Mesenchymal stem cell (in vitro differentiated cells and primary cell): ENCODE results near the gene TPTE2.
"Not testable (repeated sequence)": the region's sequence is repeated elsewhere in the genome, so short reads cannot be mapped to it uniquely, and the experiment has no call there.

Experiments
- DNase-seq: peaks from one replicate; pipeline ENCODE4 v3.0.0-alpha.2; 2013
- H2AFZ ChIP-seq: one replicate; pipeline ENCODE4 v1.6.1; 2013; ENCODE audit warnings: low read depth, mild to moderate bottlenecking, control low read depth, inconsistent platforms, low read length, moderate library complexity
- H2AK5ac ChIP-seq: 2 replicates; pipeline ENCODE4 v1.6.1; 2013; ENCODE audit warnings: low read length, moderate library complexity, mild to moderate bottlenecking, inconsistent platforms; ENCODE audit not compliant: severe bottlenecking
- H2BK120ac ChIP-seq: one replicate; pipeline ENCODE4 v1.6.1; 2013; ENCODE audit warnings: low read depth, mild to moderate bottlenecking, inconsistent platforms, low read length, moderate library complexity
- H2BK12ac ChIP-seq, 2 experiments: one replicate each; pipeline ENCODE4 v1.6.1; 2013; ENCODE audit warnings: inconsistent platforms in 2 of 2, low read length in 2 of 2, mild to moderate bottlenecking in 2 of 2, moderate library complexity in 2 of 2, control low read depth in 1 of 2
- H2BK15ac ChIP-seq: one replicate; pipeline ENCODE4 v1.6.1; 2013; ENCODE audit warnings: mild to moderate bottlenecking, low read depth, inconsistent platforms; ENCODE audit not compliant: poor library complexity, severe bottlenecking
- H2BK5ac ChIP-seq: 2 replicates; pipeline ENCODE4 v1.6.1; 2013; ENCODE audit warnings: low read depth, mild to moderate bottlenecking, low read length, control low read depth, inconsistent platforms; ENCODE audit not compliant: poor library complexity, severe bottlenecking
- H3K14ac ChIP-seq, 2 experiments: one replicate each; pipeline ENCODE4 v1.6.1; 2013; ENCODE audit warnings: inconsistent platforms in 2 of 2, low read length in 2 of 2, control low read depth in 1 of 2, mild to moderate bottlenecking in 1 of 2, moderate library complexity in 1 of 2
- H3K18ac ChIP-seq, 2 experiments: one replicate each; pipeline ENCODE4 v1.6.1; 2013; ENCODE audit warnings: inconsistent platforms in 2 of 2, low read length in 2 of 2, control low read depth in 1 of 2, low read depth in 1 of 2, mild to moderate bottlenecking in 1 of 2
- H3K23ac ChIP-seq, 2 experiments: one replicate each; pipeline ENCODE4 v1.6.1; 2013; ENCODE audit warnings: inconsistent platforms in 2 of 2, low read length in 2 of 2, mild to moderate bottlenecking in 2 of 2, moderate library complexity in 2 of 2, control low read depth in 1 of 2
- H3K27ac ChIP-seq: 2 replicates; pipeline ENCODE4 v1.5.1; 2013; ENCODE audit warnings: mild to moderate bottlenecking, moderate library complexity, low read length, control low read depth, inconsistent platforms; ENCODE audit not compliant: poor library complexity, severe bottlenecking
- H3K27me3 ChIP-seq, 2 experiments: 2 replicates each; pipeline versions ENCODE4 v1.6.1 to v1.7.0; 2013; ENCODE audit warnings: low read length in 2 of 2, mild to moderate bottlenecking in 2 of 2, moderate library complexity in 2 of 2, control low read depth in 1 of 2, inconsistent platforms in 1 of 2; ENCODE audit not compliant: control insufficient read depth in 1 of 2, insufficient read depth in 1 of 2
- H3K36me3 ChIP-seq, 2 experiments: 2 replicates each; pipeline versions ENCODE4 v1.6.1 to v1.7.0; 2013; ENCODE audit warnings: low read length in 2 of 2, control low read depth in 1 of 2, inconsistent platforms in 1 of 2, low read depth in 1 of 2, mild to moderate bottlenecking in 1 of 2; ENCODE audit not compliant: insufficient read depth in 2 of 2, control insufficient read depth in 1 of 2
- H3K4ac ChIP-seq, 2 experiments: one replicate each; pipeline ENCODE4 v1.6.1; 2013; ENCODE audit warnings: inconsistent platforms in 2 of 2, low read length in 2 of 2, mild to moderate bottlenecking in 2 of 2, moderate library complexity in 2 of 2, control low read depth in 1 of 2, low read depth in 1 of 2
- H3K4me1 ChIP-seq: 2 replicates; pipeline ENCODE4 v1.6.1; 2013; ENCODE audit warnings: low read depth, low read length, control low read depth; ENCODE audit not compliant: control insufficient read depth, insufficient read depth
- H3K4me2 ChIP-seq: 2 replicates; pipeline ENCODE4 v1.6.1; 2013; ENCODE audit warnings: low read length, mild to moderate bottlenecking, inconsistent platforms; ENCODE audit not compliant: poor library complexity, severe bottlenecking
- H3K4me3 ChIP-seq, 2 experiments: 2 replicates each; pipeline versions ENCODE4 v1.5.1 to v1.7.0; 2013; ENCODE audit warnings: low read length in 2 of 2, mild to moderate bottlenecking in 2 of 2, control low read depth in 1 of 2, low read depth in 1 of 2; ENCODE audit not compliant: insufficient read depth in 1 of 2
- H3K79me1 ChIP-seq: replicated peaks from 2 replicates; pipeline ENCODE4 v1.6.1; 2013; ENCODE audit warnings: mild to moderate bottlenecking, control low read depth, low read length, inconsistent platforms; ENCODE audit not compliant: poor library complexity, severe bottlenecking
- H3K9ac ChIP-seq: 2 replicates; pipeline ENCODE4 v1.7.0; 2013; ENCODE audit warnings: mild to moderate bottlenecking, low read length, moderate library complexity
- H3K9me3 ChIP-seq: 2 replicates; pipeline ENCODE4 v1.7.0; 2013; ENCODE audit warnings: mild to moderate bottlenecking, low read length; ENCODE audit not compliant: control insufficient read depth
- H4K8ac ChIP-seq: one replicate; pipeline ENCODE4 v1.6.1; 2013; ENCODE audit warnings: inconsistent platforms, mild to moderate bottlenecking, low read length, moderate library complexity
- H4K91ac ChIP-seq: one replicate; pipeline ENCODE4 v1.6.1; 2013; ENCODE audit warnings: mild to moderate bottlenecking, low read length, inconsistent platforms
- WGBS: methylation state at CpG from one replicate; pipeline ENCODE4 v1.1.7; 2013; ENCODE audit warnings: mixed read lengths; 5-methylcytosine and 5-hydroxymethylcytosine counted together

The TPTE2 gene

GRCh38 chr13:19507623-19508022 lies 53.7 kb downstream of the TPTE2 start:
- not testable (repeated sequence) for H2BK12ac ChIP-seq, H2BK5ac ChIP-seq, H3K14ac ChIP-seq, DNase-seq, H3K9me3 ChIP-seq, H3K27me3 ChIP-seq, H3K9ac ChIP-seq, H4K91ac ChIP-seq, H2AK5ac ChIP-seq, H3K23ac ChIP-seq, H2BK15ac ChIP-seq, H3K27ac ChIP-seq, H3K4me2 ChIP-seq, H3K18ac ChIP-seq, H3K36me3 ChIP-seq, H3K4me3 ChIP-seq, H2BK120ac ChIP-seq, H3K4me1 ChIP-seq, H3K4ac ChIP-seq, H3K79me1 ChIP-seq, H4K8ac ChIP-seq, H2AFZ ChIP-seq
- WGBS: 62% methylated on average over 5 of the region's 5 CpGs

- H2BK120ac ChIP-seq, H3K9ac ChIP-seq, H3K27me3 ChIP-seq, H2BK5ac ChIP-seq, H2BK12ac ChIP-seq, H3K9me3 ChIP-seq, H3K14ac ChIP-seq, H3K27ac ChIP-seq, H3K4me2 ChIP-seq, H2BK15ac ChIP-seq, H3K4me1 ChIP-seq, H3K79me1 ChIP-seq, H3K36me3 ChIP-seq, DNase-seq, H3K18ac ChIP-seq, H3K4ac ChIP-seq, H4K8ac ChIP-seq, H4K91ac ChIP-seq, H2AK5ac ChIP-seq, H2AFZ ChIP-seq, H3K23ac ChIP-seq, H3K4me3 ChIP-seq: not testable (repeated sequence)
- 64% methylated on average over 9 of the region's 9 CpGs for whole genome bisulfite sequencing
Measured at GRCh38 chr13:19460126-19460525, 101.2 kb downstream of the TPTE2 start.

GRCh38 chr13:19439056-19439686 lies 122.2 kb downstream of the TPTE2 start:
- not testable (repeated sequence) for H3K4me3 ChIP-seq, H3K79me1 ChIP-seq, H3K23ac ChIP-seq, H3K27ac ChIP-seq, H3K18ac ChIP-seq, H2AFZ ChIP-seq, H3K27me3 ChIP-seq, H2BK15ac ChIP-seq, H2AK5ac ChIP-seq, H3K9me3 ChIP-seq, H2BK12ac ChIP-seq, H3K9ac ChIP-seq, H3K14ac ChIP-seq, H2BK5ac ChIP-seq, H3K4ac ChIP-seq, H2BK120ac ChIP-seq, H4K91ac ChIP-seq, H4K8ac ChIP-seq, H3K4me2 ChIP-seq, H3K36me3 ChIP-seq, DNase-seq, H3K4me1 ChIP-seq
- no CpG with 5 or more reads among the region's 2 CpGs for WGBS

- not testable (repeated sequence) for H2BK5ac ChIP-seq, H2BK15ac ChIP-seq, H3K4me1 ChIP-seq, H2AFZ ChIP-seq, H3K36me3 ChIP-seq, H2AK5ac ChIP-seq, H4K8ac ChIP-seq, H3K4me3 ChIP-seq, H3K79me1 ChIP-seq, H3K23ac ChIP-seq, H3K27ac ChIP-seq, H3K4me2 ChIP-seq, H3K27me3 ChIP-seq, H4K91ac ChIP-seq, DNase-seq, H2BK12ac ChIP-seq, H3K9ac ChIP-seq, H3K9me3 ChIP-seq, H3K18ac ChIP-seq, H3K14ac ChIP-seq, H2BK120ac ChIP-seq, H3K4ac ChIP-seq
- 28% methylated on average over 3 of the region's 6 CpGs for WGBS
Measured at GRCh38 chr13:19437780-19438179, 123.6 kb downstream of the TPTE2 start.
